Upper lobe of left lung (tissue), 6 donors: Measurements from ENCODE around the gene PRM1. TPM values are rescaled to one million over a fixed set of nuclear protein-coding genes. Genes with fewer than 3 reads are reported as not detected.

Experiments used
- ATAC-seq, 2 donors: fragments of 200-7000 bp; cut with Tn5 transposase; one replicate each; pipeline ENCODE4 v1.9.1; 2022; ENCODE audit warnings: mild to moderate bottlenecking in 2 of 2, moderate library complexity in 2 of 2; ENCODE audit not compliant: low FRiP score in 2 of 2
- DNase-seq, 2 donors: peaks; one replicate each; pipeline ENCODE4 v3.0.0-alpha.2; 2019 to 2020
- H3K27ac ChIP-seq, 4 donors: fragments of 200-600 bp; sonication (generic); one replicate each; pipeline ENCODE4 v1.5.1; 2016 to 2019
- H3K27me3 ChIP-seq, 4 donors: fragments of 200-600 bp; sonication (generic); one replicate each; pipeline ENCODE4 v1.5.1; 2017 to 2019
- H3K36me3 ChIP-seq, 4 donors: fragments of 200-600 bp; sonication (generic); one replicate each; pipeline ENCODE4 v1.5.1; 2016 to 2019
- H3K4me1 ChIP-seq, 4 donors: fragments of 200-600 bp; sonication (generic); one replicate each; pipeline ENCODE4 v1.5.1; 2018 to 2019
- H3K4me3 ChIP-seq, 4 donors: fragments of 200-600 bp; sonication (generic); one replicate each; pipeline ENCODE4 v1.5.1; 2017 to 2019; ENCODE audit warnings: mild to moderate bottlenecking in 2 of 4, moderate library complexity in 1 of 4
- H3K9me3 ChIP-seq, 4 donors: fragments of 200-600 bp; sonication (generic); one replicate each; pipeline ENCODE4 v1.5.1; 2018 to 2019
- CTCF ChIP-seq, 6 experiments: fragments of 450-650 bp in 4 of 6; fragments of 200-600 bp in 2 of 6; sonication (generic) in 2 of 6; IDR thresholded peaks; one replicate each; pipeline ENCODE4 v1.5.1; 2016 to 2019; ENCODE audit warnings: antibody characterized with exemption in 6 of 6
- EP300 ChIP-seq, 4 donors: sonication (generic); formaldehyde crosslinking; IDR thresholded peaks; one replicate each; pipeline ENCODE4 v1.5.1; 2017; ENCODE audit warnings: antibody characterized with exemption in 4 of 4, control low read depth in 2 of 4
- POLR2A ChIP-seq, 4 donors: fragments of 450-650 bp; IDR thresholded peaks; one replicate each; pipeline ENCODE4 v1.5.1; 2016 to 2017; ENCODE audit warnings: antibody characterized with exemption in 4 of 4, mild to moderate bottlenecking in 2 of 4
- POLR2AphosphoS5 ChIP-seq, 2 donors: sonication (generic); formaldehyde crosslinking; IDR thresholded peaks; one replicate each; pipeline ENCODE4 v1.5.1; 2017; ENCODE audit warnings: antibody characterized with exemption in 2 of 2
- WGBS, 2 donors: methylation state at CpG; one replicate each; pipeline ENCODE4 v1.1.5; 2017 to 2018; 5-methylcytosine and 5-hydroxymethylcytosine counted together
- total RNA-seq, 6 donors: library from RNA; depleted of rRNA in 4 of 6; stranded (reverse); fragments of >200 nt in 4 of 6; gene quantifications; one replicate each; pipeline versions ENCODE4 v1.1.0 to v1.2.1, GENCODE V29; 2016 to 2021
- donor health status: DM: no; HTN: no; CAD: no; lungs with moderate emphysema.
- donor health status: DM: no; HTN: yes; CAD: no; lungs with severe emphysema.

PRM1 gene
- total RNA-seq, 6 donors from 2014 or later: not detected

GRCh38 chr16:11245222-11245737 lies 35.9 kb downstream of the PRM1 start:
- 88 to 95% methylated on average over 5 of the region's 5 CpGs for WGBS, 2 donors
- TF ChIP-seq EP300 (IDR thresholded peaks at IDR 0.05) (no peak), POLR2A (IDR thresholded peaks at IDR 0.05) (no peak), POLR2AphosphoS5 (IDR thresholded peaks at IDR 0.05) (no peak), CTCF (IDR thresholded peaks at IDR 0.05) (no peak)
- Histone ChIP-seq H3K9me3 (no peaks in the 10 kb centered on the region), H3K27ac (no peak overlapping the region), H3K27me3 (no peaks in the 10 kb centered on the region), H3K36me3 (no peaks in the 10 kb centered on the region), H3K4me1 (peaks cover 0 to 4% (median 0%) of the 10 kb centered on the region in 4 donors), H3K4me3 (no peak overlapping the region)
- DNase-seq: no peak
- ATAC-seq: no peak

GRCh38 chr16:11242658-11243057 lies 38.5 kb downstream of the PRM1 start:
- Histone ChIP-seq H3K27ac (no peak overlapping the region), H3K9me3 (no peaks in the 10 kb centered on the region), H3K27me3 (no peaks in the 10 kb centered on the region), H3K4me3 (no peak overlapping the region), H3K4me1 (peaks cover 0 to 4% (median under 1%) of the 10 kb centered on the region in 4 donors), H3K36me3 (no peaks in the 10 kb centered on the region)
- TF ChIP-seq POLR2A (IDR thresholded peaks at IDR 0.05) (no peak), POLR2AphosphoS5 (IDR thresholded peaks at IDR 0.05) (no peak), CTCF (IDR thresholded peaks at IDR 0.05) (no peak), EP300 (IDR thresholded peaks at IDR 0.05) (no peak)
- ATAC-seq: no peak
- WGBS, 2 donors: 80 to 83% methylated on average over 12 of the region's 12 CpGs
- no peak for DNase-seq

GRCh38 chr16:11241480-11242204 lies 39.5 kb downstream of the PRM1 start:
- H3K4me1 ChIP-seq: peaks cover 3 to 6% (median 5%) of the 10 kb centered on the region in 4 donors
- no peak for DNase-seq
- no peak for ATAC-seq
- TF ChIP-seq CTCF (IDR thresholded peaks at IDR 0.05) (no peak), POLR2A (IDR thresholded peaks at IDR 0.05) (no peak), POLR2AphosphoS5 (IDR thresholded peaks at IDR 0.05) (no peak), EP300 (IDR thresholded peaks at IDR 0.05) (no peak)
- no peaks in the 10 kb centered on the region for H3K27me3 ChIP-seq
- H3K4me3 ChIP-seq: no peak overlapping the region
- H3K9me3 ChIP-seq: no peaks in the 10 kb centered on the region
- no peaks in the 10 kb centered on the region for H3K36me3 ChIP-seq
- no peak overlapping the region for H3K27ac ChIP-seq
- 94% methylated on average over 5 of the region's 5 CpGs for WGBS, 2 donors

GRCh38 chr16:11240636-11241473 lies 40.3 kb downstream of the PRM1 start:
- 62 to 68% methylated on average over 9 to 10 of the region's 10 CpGs for WGBS, 2 donors
- peak overlapping the region in 2 of 4 donors; percentile 4 to 30 for H3K27ac ChIP-seq
- no peak overlapping the region for H3K4me3 ChIP-seq
- no peaks in the 10 kb centered on the region for H3K27me3 ChIP-seq
- DNase-seq: no peak
- peaks cover 3 to 6% (median 5%) of the 10 kb centered on the region in 4 donors for H3K4me1 ChIP-seq
- ATAC-seq: peak in 1 of 2 donors; percentile 10
- TF ChIP-seq EP300 (IDR thresholded peaks at IDR 0.05): no peak
- no peak for TF ChIP-seq POLR2A (IDR thresholded peaks at IDR 0.05)
- TF ChIP-seq CTCF (IDR thresholded peaks at IDR 0.05): no peak
- TF ChIP-seq POLR2AphosphoS5 (IDR thresholded peaks at IDR 0.05): no peak
- H3K9me3 ChIP-seq: no peaks in the 10 kb centered on the region
- H3K36me3 ChIP-seq: no peaks in the 10 kb centered on the region
